T1000 (cell line): ENCODE measurements around the gene WDR12.
A peak's percentile ranks its signal among the peaks of the same experiment; 100 is the strongest.
"Not testable (repeated sequence)": the region's sequence is repeated elsewhere in the genome, so short reads cannot be mapped to it uniquely, and the experiment has no call there.

Experiments used
- DNase-seq: peaks from one replicate; lab custom pipeline; 2025; ENCODE audit warnings: mixed read lengths; lab: John Stamatoyannopoulos, UW

Gene WDR12

DNA sequence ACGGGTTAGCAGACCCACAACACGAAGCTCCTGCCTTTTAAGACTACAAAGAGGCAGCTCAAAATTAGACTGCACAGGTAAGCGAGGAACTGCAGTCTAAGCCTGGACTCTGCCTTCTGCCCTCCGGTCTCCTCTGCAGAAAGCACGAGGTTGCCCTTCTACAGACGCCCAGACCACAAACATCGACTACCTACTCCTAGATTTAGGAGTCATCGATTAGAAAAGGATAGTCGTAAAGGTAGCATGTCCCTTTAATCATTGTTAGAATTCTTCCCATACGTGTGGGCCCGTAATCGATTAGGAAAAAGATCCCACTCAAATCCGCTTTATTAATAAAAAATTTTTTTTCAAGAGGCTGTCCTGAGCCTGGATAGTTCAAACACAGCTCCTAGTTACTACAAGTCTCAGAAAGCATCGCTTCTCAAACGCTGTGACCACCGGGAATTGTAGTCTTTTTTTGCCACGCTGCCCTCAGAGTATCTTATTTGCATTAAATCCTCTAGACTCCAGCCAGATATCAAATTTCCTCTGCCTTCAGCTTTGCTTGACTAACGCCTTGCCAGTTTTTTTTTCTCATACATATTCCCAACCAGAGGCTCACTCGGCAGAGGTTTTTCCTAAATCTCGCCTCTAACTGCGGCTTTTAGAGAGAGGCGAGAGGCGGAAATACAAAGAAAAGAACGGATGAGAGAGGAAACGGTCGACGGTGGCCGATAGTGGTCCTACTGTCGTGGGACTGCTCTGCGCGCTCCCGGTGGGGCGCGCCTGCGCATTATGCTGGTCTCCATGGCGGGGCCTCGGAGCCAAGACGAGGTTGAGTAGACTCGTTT, at the start of gene WDR12, which contains the start of gene CARF:
Gene WDR12, minus strand, starts transcription at position 162 of the 830 bp plus-strand sequence. CDS start 197 bp downstream, outside the sequence.
Gene CARF, plus strand, starts transcription at position 764 of the 830 bp plus-strand sequence. CDS start 29,628 bp downstream, outside the sequence.
- peak; percentile 78 for DNase-seq

DNA sequence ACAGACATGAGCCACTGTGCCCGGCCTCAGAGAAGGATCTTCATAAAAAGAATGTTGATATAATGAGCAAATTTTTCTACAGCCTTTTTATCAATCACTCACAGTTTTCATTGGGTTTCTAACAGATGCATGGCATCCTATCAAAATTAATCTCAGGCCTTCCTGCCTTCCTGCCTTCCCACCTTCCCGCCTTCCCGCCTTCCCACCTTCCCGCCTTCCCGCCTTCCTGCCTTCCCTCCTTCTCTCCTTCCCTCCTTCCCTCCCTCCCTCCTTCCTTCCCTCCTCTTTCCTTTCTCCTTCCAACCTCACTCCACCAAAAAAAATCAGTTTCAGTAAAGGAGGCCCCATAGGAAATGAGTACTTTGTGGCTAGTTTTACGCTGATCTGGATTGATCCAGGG, 49.1 kb upstream of the WDR12 start:
- DNase-seq = no peak

DNA sequence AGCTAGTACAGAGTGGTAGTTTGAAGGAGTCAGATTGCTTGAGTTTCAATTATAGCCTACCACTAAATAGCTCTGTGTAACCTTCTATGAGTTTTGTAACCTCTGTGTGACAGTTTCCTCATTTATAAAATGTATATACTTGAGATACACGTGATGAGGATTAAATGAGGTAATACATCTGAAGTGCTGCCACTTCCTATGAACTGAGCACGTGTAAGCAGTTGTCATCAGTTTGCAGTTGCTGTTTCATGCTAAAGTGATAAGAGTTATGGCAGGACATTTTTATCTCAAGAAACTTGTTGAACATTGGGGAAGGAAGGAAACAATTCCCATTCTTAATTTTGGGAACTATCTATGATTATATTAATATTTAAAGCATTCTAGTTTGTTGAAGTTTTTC, 39.1 kb upstream of the WDR12 start:
- DNase-seq = no peak

DNA sequence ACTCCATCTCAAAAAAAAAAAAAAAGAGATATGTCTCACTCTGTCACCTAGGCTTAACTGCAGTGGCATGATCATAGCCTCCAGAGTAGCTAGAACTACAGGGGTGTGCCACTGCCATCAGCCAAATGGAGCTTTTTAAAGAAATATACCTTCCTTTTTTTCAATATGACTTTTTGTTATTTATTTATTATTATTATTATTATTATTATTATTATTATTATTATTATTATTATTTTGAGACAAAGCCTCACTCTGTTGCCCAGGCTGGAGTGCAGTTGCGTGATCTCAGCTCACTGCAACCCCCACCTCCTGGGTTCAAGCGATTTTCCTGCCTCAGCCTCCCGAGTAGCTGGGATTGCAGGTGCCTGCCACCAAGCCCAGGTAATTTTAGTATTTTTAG, 37.9 kb upstream of the WDR12 start:
- not testable (repeated sequence) for DNase-seq

DNA sequence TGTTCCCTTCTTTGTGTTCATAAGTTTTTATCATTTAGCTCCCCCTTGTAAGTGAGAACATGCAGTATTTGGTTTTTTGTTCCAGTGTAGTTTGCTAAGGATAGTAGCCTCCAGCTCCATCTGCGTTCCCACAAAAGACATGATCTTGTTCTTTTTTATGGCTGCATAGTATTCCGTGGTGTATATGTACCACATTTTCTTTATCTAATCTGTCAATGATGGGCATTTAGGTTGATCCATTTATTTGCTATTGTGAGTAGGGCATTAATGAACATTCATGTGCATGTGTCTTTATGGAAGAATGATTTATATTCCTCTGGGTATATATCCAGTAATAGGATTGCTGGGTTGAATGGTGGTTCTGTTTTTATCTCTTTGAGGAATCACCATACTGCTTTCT, 34.0 kb upstream of the WDR12 start:
- no peak for DNase-seq

DNA sequence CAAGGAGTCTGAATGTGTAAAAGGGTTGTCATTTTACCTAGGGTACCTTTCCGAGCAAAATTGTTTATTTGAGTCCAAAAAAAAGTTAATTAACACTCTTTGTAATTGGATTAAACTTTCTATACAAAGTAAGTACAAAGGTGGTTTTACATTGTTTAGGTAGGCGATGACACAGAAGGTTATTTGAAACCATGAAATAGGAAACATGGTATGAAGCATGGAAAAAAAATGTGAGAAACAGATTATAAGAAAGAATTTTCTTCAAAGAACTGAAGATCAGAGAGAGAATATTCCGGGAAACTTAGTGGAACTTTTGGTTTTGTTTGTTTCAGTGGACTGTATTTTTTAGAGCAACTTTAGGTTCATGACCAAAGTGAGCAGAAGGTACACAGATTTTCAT, 33.3 kb upstream of the WDR12 start:
- DNase-seq = no peak

DNA sequence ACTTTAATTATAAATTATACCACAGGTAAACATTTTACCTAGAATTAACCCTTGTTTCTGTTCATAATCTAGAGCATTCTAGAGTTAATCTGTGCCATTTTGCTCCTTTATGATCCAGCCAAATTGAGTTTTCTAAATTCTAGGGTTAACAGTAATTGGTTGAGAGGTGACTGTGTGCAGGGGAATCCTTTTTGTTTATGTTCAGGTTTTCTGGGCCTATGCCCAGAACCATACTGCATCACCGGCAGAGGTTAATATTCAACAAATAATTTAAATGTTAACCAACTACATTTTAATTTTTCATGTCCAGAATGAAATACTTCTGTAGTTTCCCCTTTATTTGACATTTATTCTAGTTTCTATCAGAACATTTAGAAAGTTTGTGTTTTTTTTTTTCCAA, 32.9 kb upstream of the WDR12 start:
- no peak for DNase-seq

DNA sequence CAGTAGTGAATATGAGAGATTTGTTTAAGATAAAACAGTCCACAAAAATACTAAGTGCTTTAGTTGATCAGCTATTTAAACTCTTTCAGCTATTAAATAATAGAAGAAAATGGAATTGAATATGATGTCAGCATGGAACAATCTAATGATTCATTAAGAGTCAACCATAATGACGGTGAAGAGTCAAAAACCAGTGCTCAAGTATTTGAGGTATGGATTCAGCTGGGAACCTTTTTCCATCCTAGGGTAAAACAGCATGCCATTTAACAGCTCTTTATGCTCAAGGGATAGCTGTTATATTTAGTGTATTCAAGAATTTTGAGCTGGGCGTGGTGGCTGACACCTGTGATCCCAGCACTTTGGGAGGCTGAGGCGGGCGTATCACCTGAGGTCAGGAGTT, 30.3 kb upstream of the WDR12 start:
- no peak for DNase-seq

DNA sequence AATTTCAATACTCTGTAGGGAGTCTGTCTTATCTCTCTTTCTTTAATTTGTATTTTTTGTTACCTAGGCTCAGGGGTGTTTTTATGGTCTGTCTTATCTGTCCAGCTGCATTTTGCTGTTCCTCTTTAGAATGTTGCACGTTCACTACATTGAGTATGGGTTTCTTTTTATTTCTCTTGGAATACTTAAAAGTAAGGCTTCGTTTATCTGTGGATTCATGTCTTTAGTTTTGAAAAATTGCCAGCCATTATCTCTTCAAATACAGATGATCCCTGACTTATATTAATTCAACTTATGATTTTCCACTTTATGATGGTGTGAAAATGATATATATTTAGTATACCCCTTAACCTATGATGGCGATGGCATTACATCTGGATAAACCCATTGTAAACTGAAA, 27.5 kb upstream of the WDR12 start:
- DNase-seq = no peak

DNA sequence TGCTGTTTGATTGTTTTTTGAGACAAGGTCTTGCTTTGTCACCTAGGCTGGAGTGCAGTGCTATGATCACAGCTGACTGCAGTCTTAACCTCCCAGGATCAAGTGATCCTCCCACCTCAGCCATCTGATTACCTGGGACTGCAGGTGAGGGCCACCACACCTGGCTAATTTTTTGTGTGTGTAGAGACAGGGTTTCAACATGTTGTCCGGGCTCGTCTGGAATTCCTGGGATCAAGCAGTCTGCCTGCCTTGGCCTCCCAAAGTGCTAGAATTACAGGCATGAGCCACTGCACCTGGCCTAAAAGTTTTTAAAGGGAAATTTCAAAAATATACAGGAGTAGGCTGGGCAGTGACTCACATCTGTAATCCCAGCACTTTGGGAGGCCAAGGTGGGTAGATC, 23.0 kb upstream of the WDR12 start:
- no peak for DNase-seq

DNA sequence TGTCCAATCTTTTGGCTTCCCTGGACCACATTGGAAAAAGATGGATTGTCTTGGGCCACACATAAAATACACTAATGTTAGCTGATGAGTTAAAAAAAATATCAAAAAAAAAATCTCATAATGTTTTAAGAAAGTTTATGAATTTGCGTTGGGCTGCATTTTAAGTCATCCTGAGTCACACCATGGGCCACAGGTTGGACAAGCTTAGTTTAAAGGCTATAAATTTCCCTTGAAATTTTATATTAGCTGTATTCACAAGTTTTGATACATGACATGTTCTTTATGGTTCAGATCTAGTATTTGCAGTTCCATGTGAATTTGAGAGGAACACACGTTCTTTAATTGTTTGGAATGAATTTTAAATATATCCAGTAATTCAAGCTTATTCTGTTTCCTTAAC, 22.5 kb upstream of the WDR12 start:
- DNase-seq = no peak

DNA sequence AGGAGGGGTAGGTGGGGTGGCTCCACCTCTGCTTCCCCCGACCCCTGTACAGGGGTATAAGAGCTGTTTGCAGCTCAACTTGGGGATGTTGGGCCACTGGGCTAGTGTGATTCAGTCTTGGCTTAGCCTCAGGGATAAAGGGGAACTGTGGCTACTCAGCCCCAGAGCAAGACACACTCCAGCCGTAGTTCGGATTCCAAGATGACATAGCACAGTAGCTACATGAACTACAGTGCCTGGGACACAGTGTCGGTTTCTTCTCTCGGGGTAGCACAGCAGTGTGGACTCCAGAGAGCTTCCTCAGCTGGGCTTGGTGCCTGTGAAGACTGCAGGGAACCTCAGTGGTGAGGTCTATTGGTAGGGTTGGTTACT, 21.7 kb upstream of the WDR12 start:
- no peak for DNase-seq

DNA sequence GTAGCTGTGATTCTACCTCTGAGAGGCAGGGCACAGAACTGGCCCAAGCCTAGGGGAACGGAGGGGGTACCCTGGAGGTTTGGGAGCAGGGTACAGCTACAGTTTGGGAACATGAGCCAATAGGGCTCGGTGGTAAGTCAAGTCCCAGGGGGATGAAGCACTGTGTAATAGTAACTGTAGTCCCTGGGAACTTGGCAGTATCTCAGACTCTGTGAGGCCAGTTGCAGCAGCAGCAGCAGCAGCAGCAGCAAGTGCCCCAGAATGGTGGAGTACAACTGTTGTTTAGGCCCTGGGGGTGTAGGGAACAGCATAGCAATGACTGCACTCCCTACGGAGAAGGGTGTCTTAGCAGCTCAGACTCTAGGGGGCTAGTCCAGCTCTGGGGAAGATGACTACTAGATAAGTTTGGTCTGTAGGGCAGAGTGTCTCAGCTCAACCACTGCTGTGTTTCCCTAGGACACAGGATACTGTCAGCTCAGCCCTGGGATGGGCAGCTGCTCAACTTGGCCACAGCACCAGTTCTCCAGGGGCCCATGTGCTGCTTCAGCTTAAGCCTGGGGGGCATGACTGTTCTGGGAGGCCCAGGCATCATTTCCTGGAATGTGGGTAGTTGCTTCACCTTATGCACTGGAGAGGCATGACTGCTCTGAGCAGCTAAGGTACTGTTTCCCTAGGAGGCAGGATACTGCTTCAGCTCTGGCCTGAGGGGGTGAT, 21.1 kb upstream of the WDR12 start:
- peak; percentile 81 for DNase-seq

DNA sequence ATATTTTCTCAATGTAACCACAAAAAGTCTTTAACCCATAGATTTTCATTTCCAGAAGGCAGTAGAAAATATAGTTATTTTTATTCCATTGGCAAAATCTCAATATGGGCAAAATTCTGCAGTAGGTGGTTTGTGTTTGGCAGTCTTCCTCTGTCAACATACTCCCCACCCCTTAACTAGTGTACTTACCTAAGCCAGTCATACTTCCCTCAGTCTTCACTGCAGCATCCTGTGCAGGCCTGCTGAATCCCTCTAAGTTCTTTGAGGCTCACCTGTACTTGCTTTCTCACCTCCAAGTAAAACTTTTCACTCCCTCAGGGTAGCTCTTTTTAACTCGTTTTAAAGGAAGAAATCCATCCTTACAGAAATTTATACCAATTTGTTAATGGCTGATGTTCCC, 7.4 kb upstream of the WDR12 start:
- no peak for DNase-seq

DNA sequence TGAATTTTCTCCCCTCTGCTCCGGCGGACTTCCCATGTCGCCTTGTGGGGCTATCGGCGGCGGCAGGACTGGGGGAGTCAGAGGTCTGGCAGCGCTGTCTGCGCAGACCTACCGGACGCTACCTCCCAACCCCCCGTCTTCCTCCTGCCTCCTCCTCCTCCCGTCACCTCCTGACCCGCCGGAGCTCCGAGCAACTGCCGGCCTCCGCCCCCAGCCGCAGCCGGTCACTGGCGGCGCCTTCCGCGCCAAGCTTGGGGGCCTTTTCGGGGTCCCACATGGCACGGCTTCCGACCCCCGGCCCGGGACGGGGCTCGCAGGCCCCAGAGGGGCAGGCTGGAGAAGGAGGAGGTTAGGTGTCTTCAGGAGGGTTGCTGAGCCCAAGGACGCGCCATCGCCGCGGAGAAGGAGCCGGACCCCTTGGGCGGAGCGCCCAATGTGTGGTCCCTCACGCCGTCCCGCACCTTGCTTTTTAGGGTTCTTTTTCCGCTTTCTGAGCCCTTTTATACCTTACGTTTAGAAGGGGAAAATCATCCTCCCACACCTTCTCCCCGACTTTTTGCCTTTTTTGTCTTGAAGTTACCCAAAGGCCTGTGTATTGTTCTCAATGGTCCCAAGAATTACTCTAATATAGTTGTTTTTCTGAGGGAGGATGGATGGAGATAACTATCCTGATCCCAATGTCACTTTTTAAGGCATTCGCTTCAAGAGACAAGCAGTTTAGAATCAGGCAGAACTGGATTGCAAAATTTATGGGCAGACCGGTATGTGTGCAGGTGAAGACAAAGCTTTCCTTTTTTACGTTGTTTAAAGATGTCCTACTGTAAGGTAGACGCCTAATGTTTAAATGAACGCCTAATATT, 1.1 kb upstream of the WDR12 start:
- peak; percentile 34 for DNase-seq

DNA sequence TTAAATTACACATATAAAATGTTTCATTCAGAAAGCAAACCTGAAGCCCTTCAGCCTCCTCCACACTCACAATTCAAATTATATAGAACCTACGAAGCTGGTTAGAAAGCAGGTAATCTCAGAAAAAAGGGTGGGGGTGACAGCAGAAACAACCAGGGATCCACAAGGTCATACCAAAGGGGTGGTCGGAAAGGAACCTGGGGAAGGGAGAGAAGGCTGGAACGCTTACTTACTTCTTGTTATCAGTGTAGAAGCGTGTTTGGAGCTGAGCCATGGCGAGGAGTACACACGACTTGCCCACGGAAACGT, 316 bp downstream of the WDR12 start:
- DNase-seq = no peak

DNA sequence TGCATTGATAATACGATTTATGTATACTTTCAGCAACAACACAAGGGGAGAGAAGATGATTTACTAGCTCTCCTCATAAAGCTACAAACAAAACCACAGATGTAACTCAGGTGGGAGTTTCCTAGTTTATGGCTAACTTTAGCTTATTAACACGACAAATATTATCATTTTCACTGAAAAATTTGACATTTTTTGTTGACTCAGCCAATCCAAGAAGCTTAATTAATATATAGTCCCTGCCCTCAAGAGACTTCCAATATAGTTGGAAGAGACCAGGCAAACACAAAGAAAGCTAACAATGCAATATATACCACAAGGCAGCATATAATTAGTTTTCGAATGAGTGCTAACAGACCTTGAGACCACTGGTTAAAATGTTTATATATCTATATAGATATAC, 775 bp downstream of the WDR12 start:
- DNase-seq = no peak

DNA sequence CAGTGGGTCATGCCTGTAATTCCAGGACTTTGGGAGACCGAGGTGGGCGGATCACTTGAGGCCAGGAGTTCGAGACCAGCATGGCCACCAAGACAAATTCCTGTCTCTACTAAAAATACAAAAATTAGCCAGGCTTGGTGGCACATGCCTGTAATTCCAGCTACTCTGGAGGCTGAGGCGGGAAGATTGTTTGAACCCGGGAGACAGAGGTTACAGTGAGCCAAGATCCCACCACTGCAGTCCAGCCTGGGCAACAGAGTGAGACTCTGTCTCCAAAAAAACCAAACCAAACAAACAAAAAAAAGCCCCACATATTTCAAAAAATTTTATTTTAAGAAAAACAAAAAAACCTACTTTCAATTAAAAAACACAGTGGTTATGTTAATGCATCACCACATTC, 1.2 kb downstream of the WDR12 start:
- DNase-seq = not testable (repeated sequence)

DNA sequence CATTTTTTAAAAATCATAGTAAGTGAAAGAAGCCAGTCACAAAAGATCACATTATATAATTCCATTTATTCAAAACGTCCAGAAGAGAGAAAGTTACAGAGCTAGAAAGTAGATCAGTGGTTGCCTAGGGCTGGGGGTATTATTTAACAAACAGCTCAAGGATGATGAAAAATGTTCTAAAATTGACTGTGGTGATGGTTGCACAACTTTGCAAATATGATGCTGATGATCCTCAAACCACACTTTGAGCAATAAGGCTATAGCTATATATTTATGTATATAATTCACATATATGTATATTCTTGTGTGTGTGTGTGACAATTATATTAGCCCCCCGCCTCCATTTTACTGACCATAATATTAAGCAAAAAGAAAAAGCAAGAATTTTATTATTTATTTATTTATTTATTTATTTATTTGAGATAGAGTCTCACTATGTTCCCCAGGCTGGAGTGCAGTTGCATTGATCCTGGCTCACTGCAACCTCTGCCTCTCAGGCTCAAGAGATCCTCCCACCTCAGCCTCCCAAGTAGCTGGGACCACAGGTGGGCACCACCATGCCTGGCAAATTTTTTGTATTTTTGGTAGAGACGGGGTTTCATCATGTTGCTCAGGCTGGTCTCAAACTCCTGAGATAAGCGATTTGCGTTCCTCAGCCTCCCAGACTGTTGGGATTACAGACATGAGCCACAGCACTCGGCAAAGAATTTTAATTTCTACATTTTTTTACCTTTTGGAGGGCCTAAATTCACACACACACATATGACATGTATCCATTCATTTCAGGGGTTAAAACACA, 1.9 kb downstream of the WDR12 start:
- no peak for DNase-seq

DNA sequence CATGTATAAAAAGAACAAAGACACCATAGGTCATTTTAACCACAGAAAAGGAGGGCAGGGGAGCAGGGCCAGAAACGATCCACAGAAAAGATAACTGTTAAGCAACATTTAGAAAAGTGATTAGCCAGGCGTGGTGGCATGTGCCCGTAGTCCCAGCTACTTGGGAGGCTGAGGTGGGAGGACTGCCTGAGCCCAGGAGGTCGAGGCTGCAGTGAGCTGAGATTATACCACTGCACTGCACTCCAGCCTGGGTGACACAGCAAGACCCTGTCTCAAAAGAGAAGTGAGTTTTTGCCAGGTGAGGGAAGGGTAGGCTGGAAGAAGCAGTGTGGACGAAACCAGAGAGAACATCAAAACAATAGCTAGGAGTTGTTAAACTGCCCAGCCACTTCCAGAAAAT, 3.3 kb downstream of the WDR12 start:
- DNase-seq = no peak

DNA sequence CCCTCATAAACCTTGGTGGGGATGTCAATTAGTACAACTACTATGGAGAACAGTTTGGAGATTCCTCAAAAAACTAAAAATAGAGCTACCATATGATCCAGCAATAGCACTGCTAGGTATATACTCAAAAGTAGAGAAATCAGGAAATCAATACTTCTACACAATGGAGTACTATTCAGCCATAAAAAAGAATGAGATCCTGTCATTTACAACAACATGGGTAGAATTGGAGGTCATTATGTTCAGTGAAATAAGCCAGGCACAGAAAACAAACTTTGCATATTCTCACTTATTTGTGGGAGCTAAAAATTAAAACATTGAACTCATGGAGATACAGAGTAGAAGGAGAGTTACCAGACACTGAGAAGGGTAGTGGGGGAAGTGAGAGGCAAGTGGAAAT, 6.0 kb downstream of the WDR12 start:
- not testable (repeated sequence) for DNase-seq

DNA sequence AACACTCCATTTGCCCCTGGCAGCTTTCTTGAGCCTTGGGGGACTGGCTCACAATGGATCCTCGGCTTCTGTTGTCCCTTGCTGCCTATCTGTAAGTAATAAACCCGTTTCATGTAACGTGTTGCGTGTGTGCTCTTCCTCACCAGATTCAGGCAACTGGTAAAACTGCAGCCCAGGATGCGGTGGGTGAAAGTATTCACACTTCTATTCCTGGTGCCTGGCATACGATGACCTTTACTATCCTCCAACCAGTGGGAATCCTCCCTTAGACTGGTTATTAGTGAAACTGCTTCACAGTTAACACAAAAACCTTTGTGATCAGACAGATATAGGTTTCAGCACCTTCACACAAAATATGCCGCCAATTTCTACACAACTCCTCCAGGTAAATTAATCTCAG, 26.3 kb downstream of the WDR12 start:
- no peak for DNase-seq
